SK-N-SH (cell line): ENCODE measurements around the gene PGF. TPM values are rescaled to one million over a fixed set of nuclear protein-coding genes. Genes with fewer than 3 reads are reported as not detected.
A peak's percentile ranks its signal among the peaks of the same experiment; 100 is the strongest.

Source experiments
- CHD2 ChIP-seq: fragments of 150-350 bp; IDR thresholded peaks from 2 replicates; pipeline ENCODE4 v1.6.1; 2018; ENCODE audit warnings: low read length; ENCODE audit not compliant: partially characterized antibody
- CTCF ChIP-seq: fragments of 200-600 bp; sonication (generic); IDR thresholded peaks from 2 replicates; pipeline ENCODE4 v1.6.1; 2017; ENCODE audit warnings: antibody characterized with exemption, mild to moderate bottlenecking, moderate library complexity
- EP300 ChIP-seq, 2 experiments: IDR thresholded peaks; 2 replicates each; pipeline versions ENCODE4 v1.4.0 to v1.6.1; 2012; ENCODE audit warnings: borderline replicate concordance in 1 of 2, low read depth in 1 of 2, low read length in 1 of 2
- FOXM1 ChIP-seq: IDR thresholded peaks from 2 replicates; pipeline ENCODE4 v1.4.0; 2012; ENCODE audit warnings: low read depth, mild to moderate bottlenecking
- IRF3 ChIP-seq: fragments of 150-350 bp; IDR thresholded peaks from 2 replicates; pipeline ENCODE4 v1.6.1; 2016; ENCODE audit warnings: mild to moderate bottlenecking, low read depth, low read length
- MXI1 ChIP-seq: IDR thresholded peaks from 2 replicates; pipeline ENCODE4 v1.6.1; 2012; ENCODE audit warnings: mild to moderate bottlenecking, low read depth, low read length, improper control_type of control experiment
- NFIC ChIP-seq: IDR thresholded peaks from 2 replicates; pipeline ENCODE4 v1.4.0; 2012; ENCODE audit warnings: borderline replicate concordance
- NRF1 ChIP-seq: IDR thresholded peaks from 2 replicates; pipeline ENCODE4 v1.6.1; 2012; ENCODE audit warnings: low read depth, mild to moderate bottlenecking, low read length
- POLR2AphosphoS5 ChIP-seq: IDR thresholded peaks from 2 replicates; pipeline ENCODE4 v1.6.1; 2012; ENCODE audit warnings: low read depth, low read length
- RCOR1 ChIP-seq: fragments of 150-350 bp; IDR thresholded peaks from 2 replicates; pipeline ENCODE4 v1.6.1; 2017; ENCODE audit warnings: antibody characterized with exemption, low read length
- RFX5 ChIP-seq: IDR thresholded peaks from 2 replicates; pipeline ENCODE4 v1.6.1; 2012; ENCODE audit warnings: mild to moderate bottlenecking, improper control_type of control experiment, low read length
- RXRA ChIP-seq: IDR thresholded peaks from 2 replicates; pipeline ENCODE4 v1.4.0; 2012; ENCODE audit warnings: low read depth, mild to moderate bottlenecking, borderline replicate concordance
- SIN3A ChIP-seq: IDR thresholded peaks from 2 replicates; pipeline ENCODE4 v1.6.1; 2012; ENCODE audit warnings: low read depth, mild to moderate bottlenecking, low read length, moderate library complexity, borderline replicate concordance
- SMC3 ChIP-seq: IDR thresholded peaks from 2 replicates; pipeline ENCODE4 v1.6.1; 2012; ENCODE audit warnings: low read depth, low read length, improper control_type of control experiment
- polyA plus RNA-seq, 3 experiments: library from polyadenylated mRNA; depleted of rRNA; stranded (reverse); fragments of >200 nt; gene quantifications; 2 replicates each; pipeline ENCODE4 v1.2.3, GENCODE V29; 2012
- TF ChIP-seq, protein P1 (sequence below): IDR thresholded peaks from 2 replicates; pipeline ENCODE4 v1.4.0; 2012; ENCODE audit warnings: low read depth, borderline replicate concordance

PGF gene
- polyA plus RNA-seq, 1 of the 3 experiments (the other 2 are of a cell fraction): 4.4 TPM

DNA sequence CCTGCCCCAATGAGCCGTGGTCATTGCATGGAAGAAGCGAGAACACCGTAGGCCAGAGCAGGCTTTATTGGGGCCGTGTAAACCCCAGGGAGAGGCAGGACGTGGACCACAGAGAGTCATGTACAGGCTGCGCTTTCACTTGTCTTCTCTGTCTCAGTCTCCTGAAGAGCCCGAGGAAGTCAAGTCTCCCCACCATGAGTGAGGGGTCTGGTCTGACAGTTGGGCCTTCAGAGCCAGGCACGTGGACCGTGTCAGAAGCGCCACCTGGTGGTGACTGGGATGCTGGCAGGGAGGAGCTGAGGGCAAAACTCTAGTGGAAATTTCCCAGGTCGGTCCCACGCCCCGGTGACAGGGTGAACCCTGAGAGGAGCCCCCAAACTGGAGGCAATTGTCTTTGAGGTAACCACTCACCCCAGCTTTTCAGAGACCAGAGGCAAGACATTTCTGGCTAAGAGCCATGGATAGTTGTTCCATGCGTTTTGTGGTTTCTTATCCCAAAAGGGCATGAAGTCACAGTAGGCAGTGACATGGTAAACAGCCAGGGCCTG, 49.7 kb downstream of the PGF start (continued):
- TF ChIP-seq SMC3: peak; percentile 88
- TF ChIP-seq POLR2AphosphoS5: peak; percentile 56; the same call in 1 of the 2 replicates
- no peak for TF ChIP-seq RFX5
- TF ChIP-seq NRF1: no peak
- TF ChIP-seq CTCF: peak; percentile 97
- peak; percentile 98 for TF ChIP-seq MXI1
- no peak for TF ChIP-seq IRF3
- TF ChIP-seq RCOR1: no peak
- TF ChIP-seq, protein P1, sequence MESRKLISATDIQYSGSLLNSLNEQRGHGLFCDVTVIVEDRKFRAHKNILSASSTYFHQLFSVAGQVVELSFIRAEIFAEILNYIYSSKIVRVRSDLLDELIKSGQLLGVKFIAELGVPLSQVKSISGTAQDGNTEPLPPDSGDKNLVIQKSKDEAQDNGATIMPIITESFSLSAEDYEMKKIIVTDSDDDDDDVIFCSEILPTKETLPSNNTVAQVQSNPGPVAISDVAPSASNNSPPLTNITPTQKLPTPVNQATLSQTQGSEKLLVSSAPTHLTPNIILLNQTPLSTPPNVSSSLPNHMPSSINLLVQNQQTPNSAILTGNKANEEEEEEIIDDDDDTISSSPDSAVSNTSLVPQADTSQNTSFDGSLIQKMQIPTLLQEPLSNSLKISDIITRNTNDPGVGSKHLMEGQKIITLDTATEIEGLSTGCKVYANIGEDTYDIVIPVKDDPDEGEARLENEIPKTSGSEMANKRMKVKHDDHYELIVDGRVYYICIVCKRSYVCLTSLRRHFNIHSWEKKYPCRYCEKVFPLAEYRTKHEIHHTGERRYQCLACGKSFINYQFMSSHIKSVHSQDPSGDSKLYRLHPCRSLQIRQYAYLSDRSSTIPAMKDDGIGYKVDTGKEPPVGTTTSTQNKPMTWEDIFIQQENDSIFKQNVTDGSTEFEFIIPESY: no peak
- TF ChIP-seq RXRA: no peak
- peak; percentile 89 for TF ChIP-seq SIN3A
- no peak for TF ChIP-seq EP300 (IDR thresholded peaks at IDR 0.05; ENCODE audit: borderline replicate concordance in 1 of 2, low read depth in 1 of 2, low read length in 1 of 2)
- no peak for TF ChIP-seq NFIC
- TF ChIP-seq CHD2: no peak
- no peak for TF ChIP-seq FOXM1
